ENCODE results near the gene DIAPH1. TPM values are rescaled to one million over a fixed set of nuclear protein-coding genes. Genes with fewer than 3 reads are reported as not detected.

The DIAPH1 gene
- total RNA-seq, 4 donors from 2014 or later, result 55.4 to 150 (median 91.4) TPM

DNA sequence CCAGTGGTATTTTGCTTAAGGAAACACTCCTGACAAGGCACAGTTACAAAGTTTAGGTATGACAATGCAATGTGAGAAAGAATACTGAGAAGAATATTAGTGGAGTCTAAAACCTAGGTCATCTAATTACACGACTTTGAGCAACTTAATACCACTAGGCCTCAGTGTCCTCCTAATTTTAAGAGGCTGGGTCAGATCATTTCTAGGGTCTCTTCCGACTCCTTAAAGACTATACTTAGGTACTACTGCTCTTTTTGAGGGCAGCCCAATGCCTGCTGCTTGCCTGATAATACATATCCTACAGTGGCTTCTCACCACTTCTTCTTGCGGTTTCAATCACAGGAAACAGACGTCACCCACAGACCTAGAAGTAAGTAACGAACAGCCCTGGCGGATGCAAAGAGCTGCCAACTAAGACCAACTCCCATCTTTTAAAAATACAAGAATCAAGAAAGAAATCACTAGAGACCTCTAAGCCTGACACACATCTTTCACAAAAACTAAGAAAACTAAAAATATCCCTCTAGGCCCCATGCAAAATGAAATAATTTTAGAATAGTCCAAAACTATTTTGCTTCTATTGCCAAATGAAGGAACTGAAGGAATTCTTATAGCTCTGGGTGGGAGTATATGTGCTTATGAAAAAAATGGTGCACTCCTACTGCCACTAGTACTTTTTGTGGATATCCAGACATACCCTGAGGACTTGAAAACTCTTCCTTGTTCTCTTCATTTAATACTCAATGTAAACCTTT is 13.1 kb downstream of the DIAPH1 start:
- WGBS, 2 donors (ENCODE audit: low coverage in 1 of 2), result 60 to 71% methylated on average over 6 of the region's 6 CpGs
- intact Hi-C loops (cut with DNase I; ENCODE audit: low total_unique reads) (no loop called here), in situ Hi-C loops (cut with MboI; ENCODE audit: low pct_ligation_motif_present in 1 of 4, low pct_unique_long_range_greater_than_20kb in 1 of 4, low sequenced_read_pairs in 3 of 4) (no loop called here)
- peak; percentile 60 for DNase-seq
- peak overlapping the region; percentile 40 to 72 (median 59) for H3K27ac ChIP-seq
- TF ChIP-seq, protein P1, sequence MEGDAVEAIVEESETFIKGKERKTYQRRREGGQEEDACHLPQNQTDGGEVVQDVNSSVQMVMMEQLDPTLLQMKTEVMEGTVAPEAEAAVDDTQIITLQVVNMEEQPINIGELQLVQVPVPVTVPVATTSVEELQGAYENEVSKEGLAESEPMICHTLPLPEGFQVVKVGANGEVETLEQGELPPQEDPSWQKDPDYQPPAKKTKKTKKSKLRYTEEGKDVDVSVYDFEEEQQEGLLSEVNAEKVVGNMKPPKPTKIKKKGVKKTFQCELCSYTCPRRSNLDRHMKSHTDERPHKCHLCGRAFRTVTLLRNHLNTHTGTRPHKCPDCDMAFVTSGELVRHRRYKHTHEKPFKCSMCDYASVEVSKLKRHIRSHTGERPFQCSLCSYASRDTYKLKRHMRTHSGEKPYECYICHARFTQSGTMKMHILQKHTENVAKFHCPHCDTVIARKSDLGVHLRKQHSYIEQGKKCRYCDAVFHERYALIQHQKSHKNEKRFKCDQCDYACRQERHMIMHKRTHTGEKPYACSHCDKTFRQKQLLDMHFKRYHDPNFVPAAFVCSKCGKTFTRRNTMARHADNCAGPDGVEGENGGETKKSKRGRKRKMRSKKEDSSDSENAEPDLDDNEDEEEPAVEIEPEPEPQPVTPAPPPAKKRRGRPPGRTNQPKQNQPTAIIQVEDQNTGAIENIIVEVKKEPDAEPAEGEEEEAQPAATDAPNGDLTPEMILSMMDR (IDR thresholded peaks at IDR 0.05), result no peak
- TF ChIP-seq POLR2AphosphoS5 (IDR thresholded peaks at IDR 0.05), result peak in 1 of 3 donors; percentile 14
- no peak for TF ChIP-seq POLR2A (IDR thresholded peaks at IDR 0.05)
- no peak for TF ChIP-seq EP300 (IDR thresholded peaks at IDR 0.05; ENCODE audit: low read depth)
- H3K9me3 ChIP-seq, result no peaks in the 10 kb centered on the region
- no peak overlapping the region for H3K4me3 ChIP-seq
- no peaks in the 10 kb centered on the region for H3K27me3 ChIP-seq
- H3K4me1 ChIP-seq, result peaks cover 4 to 58% (median 14%) of the 10 kb centered on the region in 4 donors
- no peaks in the 10 kb centered on the region for H3K36me3 ChIP-seq

DNA sequence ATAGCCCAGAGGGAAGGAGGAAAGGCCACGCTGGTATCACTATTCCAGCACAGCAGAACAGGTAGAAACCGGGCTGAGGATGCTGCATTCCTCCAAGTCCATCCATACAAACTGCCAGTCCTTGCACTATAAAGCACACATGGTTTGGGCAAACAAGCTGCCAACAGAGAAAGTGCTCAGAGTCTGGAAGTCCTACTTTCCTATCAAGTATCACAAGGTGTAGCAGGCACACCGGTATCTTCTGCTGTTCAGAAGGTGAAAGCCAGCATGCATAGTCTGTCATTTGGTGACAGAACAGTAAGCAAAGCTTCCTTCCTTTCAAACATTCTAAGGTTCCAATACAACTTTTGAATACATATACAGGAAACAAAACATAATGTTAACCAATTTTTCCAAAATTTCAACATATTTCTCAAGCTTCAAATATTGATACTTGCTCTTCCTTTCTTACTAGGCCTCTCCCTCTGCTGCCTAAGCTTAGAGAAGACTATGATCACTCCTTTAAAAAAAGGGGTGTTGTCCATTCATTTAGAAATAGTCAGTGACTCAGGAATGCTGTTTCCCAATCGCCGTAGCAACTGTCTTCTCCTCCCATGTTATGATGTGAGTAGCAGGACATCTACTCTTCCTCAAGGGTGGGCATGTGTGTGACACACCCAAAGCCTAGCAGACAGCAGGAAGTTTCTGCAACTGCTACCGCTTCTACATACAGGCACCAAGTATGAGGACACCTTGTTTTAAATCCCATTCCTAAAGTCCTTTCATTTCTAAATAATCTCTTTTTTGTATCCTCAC is 14.7 kb downstream of the DIAPH1 start:
- H3K4me3 ChIP-seq, result no peak overlapping the region
- H3K9me3 ChIP-seq, result no peaks in the 10 kb centered on the region
- intact Hi-C loops (cut with DNase I; ENCODE audit: low total_unique reads), result no loop called here
- H3K27me3 ChIP-seq, result no peaks in the 10 kb centered on the region
- 38 to 50% methylated on average over 4 to 6 of the region's 6 CpGs for WGBS, 2 donors (ENCODE audit: low coverage in 1 of 2)
- peak overlapping the region; percentile 54 to 72 (median 64) for H3K27ac ChIP-seq
- in situ Hi-C loops (cut with MboI; ENCODE audit: low pct_ligation_motif_present in 1 of 4, low pct_unique_long_range_greater_than_20kb in 1 of 4, low sequenced_read_pairs in 3 of 4), result no loop called here
- TF ChIP-seq POLR2A (IDR thresholded peaks at IDR 0.05), result no peak
- peak in 2 of 3 donors; percentile 17 to 49 for TF ChIP-seq POLR2AphosphoS5 (IDR thresholded peaks at IDR 0.05)
- peaks cover 4 to 50% (median 14%) of the 10 kb centered on the region in 4 donors for H3K4me1 ChIP-seq
- peak; percentile 60 for DNase-seq
- H3K36me3 ChIP-seq, result no peaks in the 10 kb centered on the region

DNA sequence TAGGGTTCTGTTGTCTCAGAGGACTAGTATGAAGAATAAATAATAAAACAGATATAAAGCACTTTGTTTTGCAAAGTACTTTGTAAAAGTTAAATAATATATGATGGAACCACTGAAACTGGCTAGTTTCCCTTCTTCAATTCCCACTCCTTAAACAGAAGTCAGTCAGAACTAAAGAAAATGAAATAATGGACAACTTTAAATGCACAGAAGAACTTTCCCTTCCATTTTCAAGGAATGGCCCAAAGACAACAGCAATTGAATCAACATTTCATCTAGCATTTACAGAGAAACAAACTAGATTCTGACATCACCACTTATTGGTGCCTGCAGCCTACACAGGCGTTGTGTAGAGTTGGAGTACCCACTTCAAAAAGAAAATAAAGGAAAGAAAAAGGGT is 16.2 kb downstream of the DIAPH1 start:
- Histone ChIP-seq H3K4me1 (peaks cover 4 to 44% (median 13%) of the 10 kb centered on the region in 4 donors), H3K36me3 (no peaks in the 10 kb centered on the region), H3K27ac (peak overlapping the region in 1 of 4 donors; percentile 64), H3K9me3 (no peaks in the 10 kb centered on the region), H3K4me3 (no peak overlapping the region), H3K27me3 (no peaks in the 10 kb centered on the region)
- intact Hi-C loops (cut with DNase I; ENCODE audit: low total_unique reads) (no loop called here), in situ Hi-C loops (cut with MboI; ENCODE audit: low pct_ligation_motif_present in 1 of 4, low pct_unique_long_range_greater_than_20kb in 1 of 4, low sequenced_read_pairs in 3 of 4) (no loop called here)
- WGBS, 2 donors (ENCODE audit: low coverage in 1 of 2), result 84 to 89% methylated on average over 1 of the region's 1 CpG
- TF ChIP-seq, protein P1 (IDR thresholded peaks at IDR 0.05), result no peak
- TF ChIP-seq POLR2A (IDR thresholded peaks at IDR 0.05) (no peak), POLR2AphosphoS5 (IDR thresholded peaks at IDR 0.05) (no peak), EP300 (IDR thresholded peaks at IDR 0.05; ENCODE audit: low read depth) (no peak)
- no peak for DNase-seq

DNA sequence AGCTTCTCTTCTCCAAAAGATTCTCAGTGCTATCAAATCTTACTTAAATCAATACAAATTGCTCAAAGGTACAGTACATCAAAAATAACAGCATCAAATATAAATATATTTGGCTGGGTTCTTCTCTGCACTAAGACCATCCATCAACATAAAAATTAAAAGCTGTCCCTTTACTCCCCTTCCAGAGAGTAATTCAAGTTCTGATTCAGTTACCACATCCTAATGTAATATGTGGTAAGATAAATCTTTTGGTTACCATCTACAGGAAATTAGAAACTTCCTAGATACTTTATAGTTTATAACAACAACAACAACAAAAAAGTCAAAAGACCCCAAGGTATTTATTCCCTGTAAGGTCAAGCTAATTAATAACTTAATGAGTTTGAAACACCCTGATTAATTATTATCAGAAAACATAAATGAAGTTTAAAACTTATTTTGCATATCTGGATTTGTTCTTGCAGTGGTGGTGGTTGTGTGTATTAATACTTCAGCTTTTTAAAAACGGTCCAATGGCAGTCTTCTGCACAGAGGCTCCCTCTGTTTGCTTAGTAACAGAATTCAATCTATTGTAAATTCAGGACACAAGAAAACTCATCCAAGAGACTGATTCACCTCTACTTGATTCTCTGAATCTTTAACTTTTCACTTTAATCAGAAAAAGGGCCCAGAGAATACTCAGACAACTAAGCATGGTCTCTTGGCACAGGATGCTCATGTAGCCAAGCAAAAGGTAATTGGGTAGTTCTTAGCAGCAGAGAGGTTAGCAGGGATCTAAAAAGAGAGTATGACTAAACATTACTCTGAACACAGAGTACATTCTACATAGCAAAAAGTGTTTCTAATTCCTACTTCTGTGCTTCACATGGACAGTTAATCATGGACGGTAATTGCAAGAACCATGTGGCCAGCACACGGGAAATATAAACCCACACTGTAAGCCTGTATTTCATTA is 20.1 kb downstream of the DIAPH1 start:
- TF ChIP-seq, protein P1 (IDR thresholded peaks at IDR 0.05), result no peak
- Histone ChIP-seq H3K36me3 (no peaks in the 10 kb centered on the region), H3K27ac (no peak overlapping the region), H3K4me3 (no peak overlapping the region), H3K27me3 (no peaks in the 10 kb centered on the region), H3K4me1 (peaks cover 0 to 18% (median under 1%) of the 10 kb centered on the region in 4 donors), H3K9me3 (no peaks in the 10 kb centered on the region)
- 58 to 63% methylated on average over 3 of the region's 3 CpGs for whole genome bisulfite sequencing, 2 donors (ENCODE audit: low coverage in 1 of 2)
- intact Hi-C loops (cut with DNase I; ENCODE audit: low total_unique reads) (no loop called here), in situ Hi-C loops (cut with MboI; ENCODE audit: low pct_ligation_motif_present in 1 of 4, low pct_unique_long_range_greater_than_20kb in 1 of 4, low sequenced_read_pairs in 3 of 4) (no loop called here)
- no peak for DNase-seq

Data from transverse colon (tissue), 4 donors.